Bronchial epithelial cell (primary cell): Measurements from ENCODE around the gene MCTP1. TPM values are rescaled to one million over a fixed set of nuclear protein-coding genes. Genes with fewer than 3 reads are reported as not detected.

ENCODE experiments used
- DNase-seq: peaks from one replicate; pipeline ENCODE4 v3.0.0-alpha.2; 2010; ENCODE audit warnings: low read depth
- FAIRE-seq: peaks from 2 replicates; lab custom pipeline; 2011; peaks lifted over from hg19 to GRCh38; lab: Jason Lieb, UNC
- H3K27me3 ChIP-seq: 2 replicates; pipeline ENCODE4 v1.5.1; 2011; ENCODE audit warnings: low read length; ENCODE audit not compliant: control insufficient read depth, insufficient read depth
- H3K36me3 ChIP-seq: 2 replicates; pipeline ENCODE4 v1.5.1; 2011; ENCODE audit warnings: low read length; ENCODE audit not compliant: control insufficient read depth, insufficient read depth
- H3K4me3 ChIP-seq: 2 replicates; pipeline ENCODE4 v1.5.1; 2011; ENCODE audit warnings: mild to moderate bottlenecking, low read depth, low read length, control low read depth
- CTCF ChIP-seq: IDR thresholded peaks from 2 replicates; pipeline ENCODE4 v1.5.1; 2011; ENCODE audit warnings: mild to moderate bottlenecking, moderate library complexity, low read length, control low read depth, inconsistent platforms; ENCODE audit not compliant: insufficient read depth, severe bottlenecking
- total RNA-seq: library from RNA; depleted of rRNA; stranded (reverse); fragments of >200 nt; gene quantifications from 2 replicates; pipeline ENCODE4 v1.2.1, GENCODE V29; 2014

MCTP1 gene
- total RNA-seq, 1 donor from 2014 or later, result 17.9 TPM

- Histone ChIP-seq H3K4me3 (no peak overlapping the region), H3K36me3 (no peaks in the 10 kb centered on the region), H3K27me3 (no peaks in the 10 kb centered on the region)
- no peak for DNase-seq
- FAIRE-seq, result no peak
- TF ChIP-seq CTCF, result no peak
Observed at GRCh38 chr5:94693845-94694370, 591.0 kb downstream of the MCTP1 start.

- peak; percentile 7 for TF ChIP-seq CTCF
- no peaks in the 10 kb centered on the region for H3K36me3 ChIP-seq
- H3K4me3 ChIP-seq, result no peak overlapping the region
- H3K27me3 ChIP-seq, result no peaks in the 10 kb centered on the region
- no peak for FAIRE-seq
- peak; percentile 97 for DNase-seq
Observed at GRCh38 chr5:94693043-94693822, 591.7 kb downstream of the MCTP1 start.

- TF ChIP-seq CTCF, result no peak
- Histone ChIP-seq H3K4me3 (no peak overlapping the region), H3K27me3 (no peaks in the 10 kb centered on the region), H3K36me3 (no peaks in the 10 kb centered on the region)
- FAIRE-seq (no peak), DNase-seq (peak; percentile 6)
Observed at GRCh38 chr5:94692581-94692980, 592.3 kb downstream of the MCTP1 start.

GRCh38 chr5:94691949-94692348, 592.9 kb downstream of the MCTP1 start:
- FAIRE-seq, result no peak
- DNase-seq, result peak; percentile 61
- no peak for TF ChIP-seq CTCF
- no peaks in the 10 kb centered on the region for H3K36me3 ChIP-seq
- no peaks in the 10 kb centered on the region for H3K27me3 ChIP-seq
- H3K4me3 ChIP-seq, result no peak overlapping the region

- Histone ChIP-seq H3K36me3 (no peaks in the 10 kb centered on the region), H3K4me3 (no peak overlapping the region), H3K27me3 (no peaks in the 10 kb centered on the region)
- DNase-seq (no peak), FAIRE-seq (no peak)
- no peak for TF ChIP-seq CTCF
Observed at GRCh38 chr5:94691291-94691690, 593.6 kb downstream of the MCTP1 start.
